GM12872 (cell line): ENCODE results near the gene ENTHD1.

Experiments
- TF ChIP-seq, protein P1 (sequence below): IDR thresholded peaks from 3 replicates; pipeline ENCODE4 v1.5.1; 2011; ENCODE audit warnings: low read depth, mild to moderate bottlenecking, low read length, moderate library complexity; ENCODE audit not compliant: insufficient read depth

ENTHD1 gene

GRCh38 chr22:39724390-39724789 lies 169.2 kb downstream of the ENTHD1 start:
- TF ChIP-seq, protein P1, sequence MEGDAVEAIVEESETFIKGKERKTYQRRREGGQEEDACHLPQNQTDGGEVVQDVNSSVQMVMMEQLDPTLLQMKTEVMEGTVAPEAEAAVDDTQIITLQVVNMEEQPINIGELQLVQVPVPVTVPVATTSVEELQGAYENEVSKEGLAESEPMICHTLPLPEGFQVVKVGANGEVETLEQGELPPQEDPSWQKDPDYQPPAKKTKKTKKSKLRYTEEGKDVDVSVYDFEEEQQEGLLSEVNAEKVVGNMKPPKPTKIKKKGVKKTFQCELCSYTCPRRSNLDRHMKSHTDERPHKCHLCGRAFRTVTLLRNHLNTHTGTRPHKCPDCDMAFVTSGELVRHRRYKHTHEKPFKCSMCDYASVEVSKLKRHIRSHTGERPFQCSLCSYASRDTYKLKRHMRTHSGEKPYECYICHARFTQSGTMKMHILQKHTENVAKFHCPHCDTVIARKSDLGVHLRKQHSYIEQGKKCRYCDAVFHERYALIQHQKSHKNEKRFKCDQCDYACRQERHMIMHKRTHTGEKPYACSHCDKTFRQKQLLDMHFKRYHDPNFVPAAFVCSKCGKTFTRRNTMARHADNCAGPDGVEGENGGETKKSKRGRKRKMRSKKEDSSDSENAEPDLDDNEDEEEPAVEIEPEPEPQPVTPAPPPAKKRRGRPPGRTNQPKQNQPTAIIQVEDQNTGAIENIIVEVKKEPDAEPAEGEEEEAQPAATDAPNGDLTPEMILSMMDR, result no peak

- TF ChIP-seq, protein P1, result no peak
These were observed 169.6 kb downstream of the ENTHD1 start for GRCh38 chr22:39723899-39724351.

DNA sequence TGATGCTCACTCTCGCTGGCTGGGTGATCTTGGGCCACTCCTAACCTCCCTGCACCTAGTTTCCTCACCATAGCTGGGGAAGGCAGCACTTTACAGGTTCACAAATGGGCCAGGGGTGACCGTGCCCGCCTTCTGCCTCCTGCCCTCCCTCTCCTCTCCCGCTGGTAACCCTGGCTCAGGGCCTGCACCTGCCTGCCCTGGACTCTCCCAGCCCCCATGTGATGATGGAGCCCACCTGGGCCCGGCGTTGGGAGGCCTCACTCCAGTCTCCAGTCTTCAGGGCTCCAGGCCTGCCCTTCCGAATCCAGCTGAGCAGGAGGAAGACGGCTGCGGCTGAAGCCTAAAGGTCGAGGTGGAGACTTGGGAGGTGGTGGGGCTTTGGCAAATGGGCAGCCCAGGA lies 170.1 kb downstream of the ENTHD1 start:
- TF ChIP-seq, protein P1, result no peak

- TF ChIP-seq, protein P1, result no peak
These were observed 171.1 kb downstream of the ENTHD1 start for GRCh38 chr22:39722501-39722900.

DNA sequence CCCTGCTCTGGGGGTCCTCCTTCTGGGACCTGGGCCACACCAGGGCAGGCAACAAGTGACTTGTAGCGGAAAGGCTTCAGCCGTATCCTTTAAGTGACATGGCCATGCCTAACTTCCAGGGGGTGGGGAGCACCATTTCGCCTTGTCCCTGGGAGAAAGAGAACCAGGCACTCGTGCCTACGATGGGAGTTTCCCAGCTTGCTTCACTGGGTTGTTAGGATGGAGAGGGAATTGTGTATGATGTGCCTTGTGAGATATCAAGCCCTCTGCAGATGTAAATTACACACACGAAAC lies 171.6 kb downstream of the ENTHD1 start:
- TF ChIP-seq, protein P1, result no peak

- TF ChIP-seq, protein P1, result no peak
These were observed 172.1 kb downstream of the ENTHD1 start for GRCh38 chr22:39721206-39722031.

DNA sequence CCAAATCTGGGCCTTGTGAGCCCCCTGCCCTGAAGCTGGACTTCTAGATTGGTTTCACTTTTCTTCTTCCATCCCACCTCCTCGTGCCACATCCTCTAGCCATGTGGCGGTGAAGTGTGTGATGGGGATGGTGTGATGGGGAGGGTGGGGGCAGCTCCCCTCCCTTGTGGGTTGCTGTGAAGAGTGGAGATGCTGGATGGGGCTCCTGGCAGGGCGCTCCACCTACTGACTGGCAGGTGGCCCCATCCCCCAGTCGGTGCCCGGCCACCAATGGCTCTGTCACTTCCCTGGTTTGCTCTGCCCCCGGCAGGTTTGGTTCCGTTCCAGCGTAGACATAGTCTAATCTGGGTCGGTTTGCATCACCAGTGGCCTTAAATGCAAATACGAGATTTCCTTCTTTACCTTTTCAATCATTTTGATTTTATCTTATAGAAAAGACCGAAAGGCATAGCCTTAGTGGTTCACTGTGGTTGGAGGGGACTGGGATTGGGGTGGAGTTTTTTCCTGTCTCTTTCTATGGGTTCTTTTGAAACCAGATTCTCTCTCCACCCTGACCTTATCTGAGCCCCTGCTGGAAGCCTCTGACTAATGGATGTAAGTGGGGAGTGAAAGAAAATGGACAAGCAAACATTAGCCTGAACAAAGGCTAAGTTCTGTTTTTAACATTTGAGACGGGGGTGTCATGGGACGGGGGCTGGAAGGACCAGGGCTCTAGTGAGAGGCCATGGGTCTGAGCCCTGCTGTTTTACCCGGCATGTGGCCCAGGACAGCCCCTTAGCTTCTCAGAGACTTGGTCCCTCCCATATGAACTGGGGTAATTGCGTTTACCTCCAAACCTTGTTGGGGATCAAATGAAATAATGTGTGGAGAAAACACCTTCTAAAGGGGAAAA lies 173.8 kb downstream of the ENTHD1 start:
- TF ChIP-seq, protein P1, result no peak
